GM12892 (cell line): ENCODE results near the gene APCS.

Experiments used
- POLR2A ChIP-seq: IDR thresholded peaks from 2 replicates; pipeline ENCODE4 v1.6.1; 2011; ENCODE audit warnings: low read depth, low read length, control low read depth
- POLR2AphosphoS5 ChIP-seq: IDR thresholded peaks from 2 replicates; pipeline ENCODE4 v1.6.1; 2011; ENCODE audit warnings: low read depth, low read length, control low read depth

- TF ChIP-seq POLR2AphosphoS5 (no peak), POLR2A (no peak)
Observed at GRCh38 chr1:159602501-159602999, 14.9 kb downstream of the APCS start.
